T-cell (primary cell): Measurements from ENCODE around the gene GJD2. TPM values are rescaled to one million over a fixed set of nuclear protein-coding genes. Genes with fewer than 3 reads are reported as not detected.

ENCODE experiments used
- ATAC-seq, 4 experiments: fragments of 200-7000 bp in 3 of 4; fragments of 150-1000 bp in 1 of 4; cut with Tn5 transposase; replicated peaks in 1 of 4; 1 replicate in 3 of 4; 2 replicates in 1 of 4; pipeline ENCODE4 v1.10.0; 2021; ENCODE audit warnings: moderate library complexity in 3 of 4, mild to moderate bottlenecking in 2 of 4, moderate number of reproducible peaks in 1 of 4
- CTCF ChIA-PET, 2 donors: fragments of 300-600 bp; sonication (Branson Sonifier 250); formaldehyde crosslinking; loops; one replicate each; lab custom pipeline; 2022; ENCODE audit warnings: antibody characterized with exemption in 2 of 2; lab: Charles Lee
- POLR2A ChIA-PET, 2 donors: fragments of 300-600 bp; sonication (Branson Sonifier 250); formaldehyde crosslinking; loops; one replicate each; lab custom pipeline; 2022; ENCODE audit warnings: antibody characterized with exemption in 2 of 2; lab: Charles Lee
- DNase-seq, 35 experiments: peaks; one replicate each; pipeline versions ENCODE4 v3.0.0 to v3.0.0-alpha.2; 2013 to 2023
- H3K27ac ChIP-seq: one replicate; pipeline ENCODE4 v1.5.1; 2013; ENCODE audit warnings: low read length
- H3K27me3 ChIP-seq, 2 experiments: replicated peaks in 1 of 2; 1 replicate in 1 of 2; 2 replicates in 1 of 2; pipeline versions ENCODE4 v1.6.1 to v1.7.0; 2013; ENCODE audit warnings: low read length in 1 of 2, mixed read lengths in 1 of 2; ENCODE audit not compliant: control insufficient read depth in 2 of 2, insufficient read depth in 2 of 2; ENCODE audit errors: extremely low read depth in 1 of 2
- H3K36me3 ChIP-seq, 2 donors: 1 replicate in 1 of 2; 2 replicates in 1 of 2; pipeline versions ENCODE4 v1.6.1 to v1.7.0; 2013; ENCODE audit warnings: low read length in 1 of 2; ENCODE audit not compliant: control insufficient read depth in 2 of 2, insufficient read depth in 1 of 2; ENCODE audit errors: extremely low read depth in 1 of 2
- H3K4me1 ChIP-seq, 2 experiments: 1 replicate in 1 of 2; 2 replicates in 1 of 2; pipeline versions ENCODE4 v1.6.1 to v1.7.0; 2013; ENCODE audit warnings: low read length in 2 of 2, mixed read lengths in 1 of 2; ENCODE audit not compliant: insufficient read depth in 2 of 2, control insufficient read depth in 1 of 2; ENCODE audit errors: extremely low read depth in 1 of 2
- H3K4me3 ChIP-seq, 2 donors: 1 replicate in 1 of 2; 2 replicates in 1 of 2; pipeline versions ENCODE4 v1.5.1 to v1.7.0; 2013; ENCODE audit warnings: mild to moderate bottlenecking in 2 of 2, low read length in 1 of 2, moderate library complexity in 1 of 2; ENCODE audit not compliant: control insufficient read depth in 1 of 2; ENCODE audit errors: extremely low read depth in 1 of 2
- H3K9me3 ChIP-seq: 2 replicates; pipeline ENCODE4 v1.7.0; 2013
- H3K27ac Mint-ChIP-seq, 2 donors: one replicate each; pipeline ENCODE4 v1.8.0; 2020 to 2021; ENCODE audit warnings: mild to moderate bottlenecking in 2 of 2, mixed read lengths in 2 of 2
- H3K27me3 Mint-ChIP-seq, 2 donors: one replicate each; pipeline ENCODE4 v1.8.0; 2021 to 2022; ENCODE audit warnings: mixed read lengths in 2 of 2
- H3K36me3 Mint-ChIP-seq: one replicate; pipeline ENCODE4 v1.8.0; 2021; ENCODE audit warnings: mixed read lengths
- H3K4me1 Mint-ChIP-seq, 3 donors: one replicate each; pipeline ENCODE4 v1.8.0; 2020 to 2022; ENCODE audit warnings: mixed read lengths in 3 of 3, mild to moderate bottlenecking in 1 of 3
- H3K4me3 Mint-ChIP-seq, 3 donors: one replicate each; pipeline ENCODE4 v1.8.0; 2020 to 2022; ENCODE audit warnings: mild to moderate bottlenecking in 3 of 3, mixed read lengths in 3 of 3, moderate library complexity in 3 of 3
- H3K9me3 Mint-ChIP-seq, 3 donors: one replicate each; pipeline ENCODE4 v1.8.0; 2020 to 2022; ENCODE audit warnings: mixed read lengths in 3 of 3
- WGBS: methylation state at CpG from one replicate; pipeline ENCODE4 v1.1.5; 2013; ENCODE audit warnings: missing lambda C conversion rate; ENCODE audit not compliant: insufficient coverage; 5-methylcytosine and 5-hydroxymethylcytosine counted together
- total RNA-seq, 35 experiments: library from RNA in 6 of 35; stranded (reverse) in 6 of 35; fragments of 120-200 nt in 1 of 35; gene quantifications; one replicate each; pipeline versions ENCODE4 v1.2.1 to v1.2.4 and lab custom pipeline; 2013 to 2026

The GJD2 gene
- total RNA-seq, 5 donors from 2014 or later (not counting 1 experiment from before 2014, with no cell fraction given): not detected

- ChIA-PET CTCF (no interaction called here), POLR2A (no interaction called here)
- Mint-ChIP-seq H3K4me1 (peaks cover 0 to 2% (median 0%) of the 10 kb centered on the region in 3 donors), H3K36me3 (no peaks in the 10 kb centered on the region), H3K27ac (no peak overlapping the region), H3K27me3 (peaks cover 40 to 49% of the 10 kb centered on the region in 2 donors), H3K4me3 (no peak overlapping the region), H3K9me3 (peaks cover 0 to 5% (median 0%) of the 10 kb centered on the region in 3 donors)
- H3K4me1 ChIP-seq: no peaks in the 10 kb centered on the region
- H3K27ac ChIP-seq: no peak overlapping the region
- WGBS: 100% methylated on average over 1 of the region's 2 CpGs
- peaks cover 0 to 12% of the 10 kb centered on the region in 2 experiments for H3K27me3 ChIP-seq
- H3K9me3 ChIP-seq: no peaks in the 10 kb centered on the region
- ATAC-seq (no peak), DNase-seq (no peak)
- no peaks in the 10 kb centered on the region for H3K36me3 ChIP-seq
- H3K4me3 ChIP-seq: no peak overlapping the region
Measured at GRCh38 chr15:34725556-34725955, 29.2 kb downstream of the GJD2 start.

DNA sequence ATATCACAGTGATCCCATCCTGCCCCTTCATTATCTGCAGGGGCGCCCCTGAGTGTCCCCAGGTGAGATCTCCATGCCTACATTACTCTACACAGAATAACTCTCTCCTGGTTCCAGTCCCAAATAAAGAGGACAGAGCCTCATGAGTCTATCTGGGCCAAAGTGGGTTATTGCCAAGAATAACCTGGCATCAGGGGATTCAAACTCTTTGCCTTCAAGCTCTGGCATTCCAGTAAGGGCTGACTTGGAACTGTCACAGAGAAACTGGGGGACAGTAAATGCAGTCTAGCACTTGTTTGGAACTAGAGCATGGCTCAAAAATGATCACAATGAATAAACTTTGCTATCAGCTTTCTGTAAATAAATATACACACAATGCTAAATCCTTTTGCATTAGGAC, 30.3 kb downstream of the GJD2 start:
- H3K36me3 ChIP-seq: no peaks in the 10 kb centered on the region
- H3K4me3 Mint-ChIP-seq: no peak overlapping the region
- H3K27ac ChIP-seq: no peak overlapping the region
- H3K9me3 Mint-ChIP-seq: peaks cover 0 to 5% (median 0%) of the 10 kb centered on the region in 3 donors
- ChIA-PET CTCF (no interaction called here), POLR2A (no interaction called here)
- no peaks in the 10 kb centered on the region for H3K9me3 ChIP-seq
- no peaks in the 10 kb centered on the region for H3K4me1 ChIP-seq
- no peak overlapping the region for H3K27ac Mint-ChIP-seq
- DNase-seq (no peak), ATAC-seq (no peak)
- H3K27me3 Mint-ChIP-seq: peaks cover 46 to 52% of the 10 kb centered on the region in 2 donors
- peaks cover 0 to 16% of the 10 kb centered on the region in 2 experiments for H3K27me3 ChIP-seq
- H3K4me1 Mint-ChIP-seq: peaks cover 0 to 2% (median 0%) of the 10 kb centered on the region in 3 donors
- H3K4me3 ChIP-seq: no peak overlapping the region
- WGBS: no CpG with 5 or more reads among the region's 1 CpG
- no peaks in the 10 kb centered on the region for H3K36me3 Mint-ChIP-seq

DNA sequence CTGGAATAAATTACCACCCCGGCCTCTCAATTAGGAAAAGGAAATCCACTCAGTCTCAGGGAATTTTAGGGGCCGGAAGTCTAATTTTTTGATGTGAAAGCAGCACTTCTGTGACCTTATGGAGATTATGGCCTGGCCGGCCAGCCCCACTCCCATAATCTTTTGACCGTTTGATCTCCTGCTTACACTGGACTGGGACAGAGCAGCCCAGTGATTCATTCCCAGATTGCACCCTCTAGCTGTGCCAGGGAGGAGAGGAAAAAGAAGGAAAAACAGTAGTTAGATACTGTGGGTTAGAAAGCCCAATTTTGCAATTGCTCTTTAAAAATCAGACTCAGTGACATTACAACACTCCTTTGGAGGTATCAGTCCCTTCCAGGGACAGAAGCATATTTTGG, 32.4 kb downstream of the GJD2 start:
- Mint-ChIP-seq H3K27ac (no peak overlapping the region), H3K4me1 (peaks cover 0 to 2% (median 0%) of the 10 kb centered on the region in 3 donors), H3K36me3 (no peaks in the 10 kb centered on the region), H3K27me3 (peaks cover 39 to 55% of the 10 kb centered on the region in 2 donors), H3K4me3 (no peak overlapping the region), H3K9me3 (no peaks in the 10 kb centered on the region)
- Histone ChIP-seq H3K4me1 (no peaks in the 10 kb centered on the region), H3K27me3 (peaks cover 0 to 17% of the 10 kb centered on the region in 2 experiments), H3K4me3 (no peak overlapping the region), H3K36me3 (no peaks in the 10 kb centered on the region), H3K9me3 (no peaks in the 10 kb centered on the region), H3K27ac (no peak overlapping the region)
- DNase-seq (no peak), ATAC-seq (no peak)
- CTCF ChIA-PET: no interaction called here
- 50% methylated on average over 1 of the region's 4 CpGs for WGBS
- POLR2A ChIA-PET: no interaction called here

GRCh38 chr15:34721802-34722438, 32.9 kb downstream of the GJD2 start:
- Mint-ChIP-seq H3K4me3 (no peak overlapping the region), H3K36me3 (no peaks in the 10 kb centered on the region), H3K4me1 (peaks cover 0 to 2% (median 0%) of the 10 kb centered on the region in 3 donors), H3K27me3 (peaks cover 38 to 58% of the 10 kb centered on the region in 2 donors), H3K27ac (no peak overlapping the region), H3K9me3 (no peaks in the 10 kb centered on the region)
- ChIA-PET CTCF (no interaction called here), POLR2A (no interaction called here)
- DNase-seq (no peak), ATAC-seq (no peak)
- H3K27me3 ChIP-seq: peaks cover 0 to 17% of the 10 kb centered on the region in 2 experiments
- no peaks in the 10 kb centered on the region for H3K4me1 ChIP-seq
- no peaks in the 10 kb centered on the region for H3K36me3 ChIP-seq
- H3K9me3 ChIP-seq: no peaks in the 10 kb centered on the region
- no peak overlapping the region for H3K4me3 ChIP-seq
- 13% methylated on average over 15 of the region's 30 CpGs for WGBS
- H3K27ac ChIP-seq: no peak overlapping the region

- DNase-seq (no peak), ATAC-seq (no peak)
- peaks cover 38 to 58% of the 10 kb centered on the region in 2 donors for H3K27me3 Mint-ChIP-seq
- CTCF ChIA-PET: no interaction called here
- POLR2A ChIA-PET: no interaction called here
- Histone ChIP-seq H3K27me3 (peaks cover 0 to 17% of the 10 kb centered on the region in 2 experiments), H3K4me1 (no peaks in the 10 kb centered on the region), H3K36me3 (no peaks in the 10 kb centered on the region), H3K9me3 (no peaks in the 10 kb centered on the region), H3K27ac (no peak overlapping the region), H3K4me3 (no peak overlapping the region)
- peaks cover 0 to 2% (median 0%) of the 10 kb centered on the region in 3 donors for H3K4me1 Mint-ChIP-seq
- H3K9me3 Mint-ChIP-seq: no peaks in the 10 kb centered on the region
- no CpG with 5 or more reads among the region's 7 CpGs for WGBS
- H3K36me3 Mint-ChIP-seq: no peaks in the 10 kb centered on the region
- no peak overlapping the region for H3K4me3 Mint-ChIP-seq
- no peak overlapping the region for H3K27ac Mint-ChIP-seq
Measured at GRCh38 chr15:34721157-34721801, 33.5 kb downstream of the GJD2 start.

GRCh38 chr15:34719695-34720094, 35.1 kb downstream of the GJD2 start:
- H3K9me3 ChIP-seq: no peaks in the 10 kb centered on the region
- Mint-ChIP-seq H3K27ac (no peak overlapping the region), H3K36me3 (no peaks in the 10 kb centered on the region), H3K4me3 (no peak overlapping the region), H3K27me3 (peaks cover 34 to 48% of the 10 kb centered on the region in 2 donors), H3K4me1 (peaks cover 0 to 2% (median 0%) of the 10 kb centered on the region in 3 donors), H3K9me3 (no peaks in the 10 kb centered on the region)
- no peaks in the 10 kb centered on the region for H3K4me1 ChIP-seq
- no peak overlapping the region for H3K27ac ChIP-seq
- peaks cover 0 to 17% of the 10 kb centered on the region in 2 experiments for H3K27me3 ChIP-seq
- ATAC-seq (peak in 1 of 4 experiments; percentile 23), DNase-seq (no peak)
- ChIA-PET POLR2A (no interaction called here), CTCF (no interaction called here)
- no peak overlapping the region for H3K4me3 ChIP-seq
- 75% methylated on average over 2 of the region's 2 CpGs for WGBS
- no peaks in the 10 kb centered on the region for H3K36me3 ChIP-seq
